DMS153 treated with DMSO at 0.1 percent for 48 hours (cell line): ENCODE data around the gene SEC23IP.
"Not testable (repeated sequence)": the region's sequence is repeated elsewhere in the genome, so short reads cannot be mapped to it uniquely, and the experiment has no call there.

ENCODE experiments used
- DNase-seq: peaks from one replicate; lab custom pipeline; 2025; ENCODE audit not compliant: unreplicated experiment; lab: John Stamatoyannopoulos, UW

The SEC23IP gene

GRCh38 chr10:119892188-119893065 is at the start of gene SEC23IP:
Gene SEC23IP, plus strand, starts transcription at chr10:119892730. Its CDS starts 53 bp downstream, at chr10:119892783.
- peak; percentile 79 for DNase-seq

DNA sequence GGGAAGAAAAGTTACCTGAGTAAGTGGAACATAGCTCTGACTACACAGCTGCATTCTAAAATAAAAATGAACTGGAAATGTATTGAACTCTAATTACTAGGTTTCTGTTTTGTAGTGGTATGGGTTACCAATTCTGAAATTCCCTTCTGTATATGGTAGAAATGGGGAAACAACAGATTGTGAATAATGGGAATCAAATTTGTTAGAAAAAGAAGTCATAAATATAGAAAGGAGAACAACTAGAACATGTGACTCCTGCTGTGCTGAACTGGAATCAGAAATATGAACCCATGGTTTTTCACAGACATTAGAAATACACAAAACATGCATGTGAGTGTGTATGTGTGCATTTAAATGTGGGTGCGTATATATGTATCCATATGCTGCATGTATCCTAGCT is 46.9 kb upstream of the SEC23IP start:
- DNase-seq, result no peak

DNA sequence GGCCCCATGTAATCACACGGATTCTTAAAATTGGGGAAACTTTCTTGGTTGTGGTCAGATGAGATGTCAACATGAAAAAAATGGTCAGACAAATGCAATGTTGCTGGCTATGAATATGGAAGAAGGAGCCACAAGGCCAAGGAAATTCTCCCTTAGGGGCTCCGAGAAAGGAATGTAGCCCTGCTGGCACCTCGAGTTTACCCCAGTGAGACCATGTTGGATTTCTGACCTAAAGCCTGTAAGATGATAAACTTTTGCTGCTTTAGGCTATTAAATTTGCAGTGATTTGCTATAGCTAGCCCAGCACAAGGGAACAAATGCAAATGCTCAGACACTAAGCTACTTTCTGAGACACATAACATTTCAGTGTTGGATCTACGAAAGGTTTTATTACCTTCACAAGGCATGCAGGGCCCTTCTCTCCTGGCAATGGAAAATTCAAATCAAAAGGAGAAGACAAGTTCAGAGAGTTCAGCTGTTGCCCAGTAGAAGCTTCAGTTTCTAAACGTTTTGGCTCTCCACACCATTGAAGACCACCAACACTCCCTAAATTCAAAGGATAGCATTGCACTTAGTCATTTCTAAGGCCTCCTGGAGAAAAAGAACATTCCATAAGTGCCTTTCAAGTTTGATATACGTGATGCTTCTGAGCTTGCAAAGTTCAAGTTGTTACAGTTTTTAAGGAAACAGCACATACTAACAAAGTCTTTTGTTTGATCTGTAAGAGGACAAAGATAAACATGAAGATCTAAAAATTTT is 43.3 kb upstream of the SEC23IP start:
- DNase-seq, result no peak

GRCh38 chr10:119849944-119850343 is 42.6 kb upstream of the SEC23IP start:
- no peak for DNase-seq

DNA sequence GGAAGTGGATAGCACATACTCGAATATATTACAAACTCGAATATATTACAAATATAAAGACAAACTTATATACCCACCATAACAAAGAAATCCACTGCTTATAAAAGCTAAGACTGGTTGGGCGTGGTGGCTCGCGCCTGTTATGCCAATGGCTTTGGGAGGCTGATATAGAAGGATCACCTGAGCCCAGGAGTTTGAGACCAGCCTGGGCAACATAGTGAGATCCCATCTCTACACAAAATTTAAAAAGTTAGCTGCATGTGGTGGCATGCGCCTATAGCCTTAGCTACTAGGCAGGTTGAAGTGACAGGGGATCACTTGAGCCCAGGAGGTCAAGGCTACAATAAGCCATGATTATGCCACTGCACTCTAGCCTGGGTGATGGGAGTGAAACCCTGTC is 40.3 kb upstream of the SEC23IP start:
- DNase-seq, result no peak

- DNase-seq, result no peak
Measured at GRCh38 chr10:119852822-119853221, 39.7 kb upstream of the SEC23IP start.

- DNase-seq, result no peak
Measured at GRCh38 chr10:119853574-119853973, 39.0 kb upstream of the SEC23IP start.

DNA sequence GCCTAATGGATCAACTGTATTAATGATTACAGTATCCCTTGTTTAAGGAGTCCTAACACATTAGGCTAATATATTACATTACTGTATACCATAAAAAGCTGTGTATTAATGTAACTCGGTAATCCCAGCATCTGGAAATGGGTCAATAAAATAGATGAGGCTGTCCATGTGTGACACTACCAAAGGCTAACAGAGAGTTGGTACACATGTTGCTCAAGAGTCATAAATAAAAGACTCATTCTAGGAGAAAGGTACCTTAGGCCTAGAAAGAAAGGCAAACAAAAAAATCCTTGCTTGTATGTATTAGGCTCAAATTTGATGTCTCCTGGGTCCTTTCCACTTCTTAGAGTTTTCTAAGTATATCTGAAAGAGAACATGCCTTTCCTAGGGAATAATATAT is 34.5 kb upstream of the SEC23IP start:
- DNase-seq, result no peak

- DNase-seq, result peak; percentile 18
Measured at GRCh38 chr10:119859420-119860258, 32.9 kb upstream of the SEC23IP start.

GRCh38 chr10:119860866-119861607 is 31.5 kb upstream of the SEC23IP start:
- DNase-seq, result no peak

DNA sequence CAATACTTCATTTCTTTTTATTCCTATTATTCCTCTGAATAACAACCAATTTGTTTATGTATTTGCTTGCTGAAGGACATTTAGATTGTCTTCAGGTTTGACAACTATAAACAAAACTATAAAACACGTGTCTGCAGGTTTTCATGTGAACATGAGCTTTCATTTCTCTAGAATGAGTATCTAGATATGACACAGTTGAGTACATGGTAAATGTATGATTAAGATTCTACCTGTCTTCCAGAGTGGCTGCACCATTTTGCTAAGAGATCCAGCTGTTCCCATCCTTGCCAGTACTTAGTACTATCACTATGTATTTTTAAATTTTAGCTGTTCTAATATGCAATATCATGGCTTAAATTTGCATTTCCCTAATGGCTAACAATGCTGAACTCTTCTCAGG is 30.0 kb upstream of the SEC23IP start:
- DNase-seq, result no peak

- DNase-seq, result no peak
Measured at GRCh38 chr10:119863951-119864565, 28.5 kb upstream of the SEC23IP start.

- no peak for DNase-seq
Measured at GRCh38 chr10:119865699-119866240, 26.8 kb upstream of the SEC23IP start.

GRCh38 chr10:119867317-119867716 is 25.2 kb upstream of the SEC23IP start:
- DNase-seq, result no peak

DNA sequence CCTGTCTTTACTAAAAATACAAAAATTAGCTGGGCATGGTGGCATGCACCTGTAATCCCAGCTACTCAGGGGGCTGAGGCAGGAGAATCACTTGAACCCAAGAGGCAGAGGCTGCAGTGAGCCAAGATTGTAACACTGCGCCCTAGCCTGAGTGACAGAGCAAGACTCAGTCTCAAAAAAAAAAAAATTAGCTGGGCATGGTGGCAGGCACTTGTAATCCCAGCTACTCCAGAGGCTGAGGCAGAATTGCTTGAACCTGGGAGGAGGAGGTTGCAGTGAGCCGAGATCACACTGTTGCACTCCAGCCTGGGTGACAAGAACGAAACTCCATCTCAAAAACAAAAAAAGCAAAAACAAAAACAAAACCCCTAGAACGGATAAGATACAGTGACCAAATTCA is 23.1 kb upstream of the SEC23IP start:
- not testable (repeated sequence) for DNase-seq

DNA sequence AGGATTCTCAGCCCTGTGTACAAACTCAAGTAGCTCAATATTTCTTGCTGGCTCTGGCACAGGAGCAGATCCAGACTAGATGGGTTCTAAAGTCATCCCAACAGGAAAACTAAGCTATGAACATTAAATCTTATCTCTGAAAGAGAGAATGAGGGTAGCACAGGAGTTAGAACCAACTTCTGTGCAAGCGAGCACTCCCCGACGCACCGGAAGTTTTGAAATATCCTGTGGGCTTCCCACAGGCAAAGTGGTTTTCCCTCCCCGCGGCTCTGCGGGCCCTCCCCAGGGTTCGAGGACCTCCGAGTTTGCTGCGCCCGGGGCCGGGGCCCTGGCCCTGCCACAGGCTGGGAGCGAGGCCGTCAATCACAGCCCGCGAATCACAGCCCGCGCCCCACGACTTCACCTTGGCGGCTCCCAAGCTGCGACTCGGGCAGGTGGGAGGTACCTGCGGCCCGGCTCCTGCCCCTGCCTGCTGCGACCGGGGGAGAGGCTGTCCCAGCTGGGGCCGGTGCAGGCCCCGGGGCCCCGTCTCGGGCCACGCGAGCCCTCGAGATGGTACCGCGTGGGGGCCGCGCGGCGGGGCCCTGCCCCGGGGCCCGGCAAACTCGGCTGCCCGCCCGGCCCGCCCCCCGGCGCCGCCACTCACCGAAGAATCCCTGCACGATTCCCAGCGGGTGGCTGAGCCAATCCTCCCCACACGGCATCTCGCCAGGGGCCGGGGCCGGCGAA is 20.5 kb upstream of the SEC23IP start:
- peak; percentile 52 for DNase-seq

- no peak for DNase-seq
Measured at GRCh38 chr10:119872610-119872859, 20.0 kb upstream of the SEC23IP start, which contains the start of gene MCMBP. Gene MCMBP, minus strand, starts transcription at chr10:119872843. Its CDS starts 259 bp downstream, at chr10:119872584.

GRCh38 chr10:119872860-119873681 is 19.5 kb upstream of the SEC23IP start:
- peak; percentile 79 for DNase-seq
